Fibroblast of villous mesenchyme (primary cell): ENCODE measurements around the gene PLEKHA7. TPM values are rescaled to one million over a fixed set of nuclear protein-coding genes. Genes with fewer than 3 reads are reported as not detected.

Source experiments
- DNase-seq: peaks from one replicate; pipeline ENCODE4 v3.0.0-alpha.2; 2010; ENCODE audit warnings: low read depth
- H3K4me3 ChIP-seq: 2 replicates; pipeline ENCODE4 v1.5.1; 2011; ENCODE audit warnings: low read depth, mild to moderate bottlenecking, low read length
- total RNA-seq: library from RNA; depleted of rRNA; stranded (reverse); fragments of >200 nt; gene quantifications from 2 replicates; pipeline ENCODE4 v1.2.3, GENCODE V29; 2012
- TF ChIP-seq, protein P1 (sequence below): IDR thresholded peaks from 2 replicates; pipeline ENCODE4 v1.5.1; 2012; ENCODE audit warnings: low read depth, mild to moderate bottlenecking, low read length; ENCODE audit not compliant: insufficient read depth

Gene PLEKHA7
- total RNA-seq, 1 donor = 0.86 TPM

DNA sequence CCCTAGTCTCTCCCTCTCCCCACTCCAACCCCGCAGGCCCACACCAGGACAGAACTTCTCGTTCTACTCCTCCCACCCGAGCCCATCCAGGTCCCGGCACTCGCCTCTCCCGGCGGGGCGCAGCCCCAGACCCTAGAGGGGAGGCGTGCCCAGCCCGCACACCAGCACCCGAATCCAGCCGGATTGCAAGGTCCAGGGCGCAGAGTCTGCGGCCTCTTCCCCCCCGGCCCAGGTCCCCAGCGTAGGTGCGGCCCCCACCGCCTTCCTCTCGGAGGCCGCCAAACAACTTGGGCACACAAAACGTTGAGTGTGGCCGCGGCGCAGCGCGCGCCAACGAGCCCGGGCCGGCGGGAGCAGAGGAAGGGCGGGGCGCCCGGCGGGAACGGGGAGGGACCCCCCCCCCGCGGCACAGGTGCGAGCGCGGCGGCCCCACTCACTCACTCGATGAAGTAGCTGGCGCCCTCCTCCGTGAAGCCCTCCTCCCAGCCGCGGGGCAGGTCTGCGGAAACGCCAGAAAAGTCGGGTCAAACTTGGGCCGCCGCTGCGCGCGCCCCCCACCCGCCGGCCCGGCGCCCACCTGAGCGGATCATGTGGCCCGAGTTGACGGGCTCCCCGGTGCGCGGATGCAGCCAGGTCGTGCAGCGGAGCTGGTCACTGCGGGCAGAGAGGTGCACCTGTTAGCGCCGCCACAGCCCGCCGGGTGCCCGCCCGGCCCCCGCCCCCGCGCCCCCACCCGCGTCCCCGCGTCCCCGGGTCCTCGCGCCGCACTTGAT, 480 bp downstream of the PLEKHA7 start:
- TF ChIP-seq, protein P1, sequence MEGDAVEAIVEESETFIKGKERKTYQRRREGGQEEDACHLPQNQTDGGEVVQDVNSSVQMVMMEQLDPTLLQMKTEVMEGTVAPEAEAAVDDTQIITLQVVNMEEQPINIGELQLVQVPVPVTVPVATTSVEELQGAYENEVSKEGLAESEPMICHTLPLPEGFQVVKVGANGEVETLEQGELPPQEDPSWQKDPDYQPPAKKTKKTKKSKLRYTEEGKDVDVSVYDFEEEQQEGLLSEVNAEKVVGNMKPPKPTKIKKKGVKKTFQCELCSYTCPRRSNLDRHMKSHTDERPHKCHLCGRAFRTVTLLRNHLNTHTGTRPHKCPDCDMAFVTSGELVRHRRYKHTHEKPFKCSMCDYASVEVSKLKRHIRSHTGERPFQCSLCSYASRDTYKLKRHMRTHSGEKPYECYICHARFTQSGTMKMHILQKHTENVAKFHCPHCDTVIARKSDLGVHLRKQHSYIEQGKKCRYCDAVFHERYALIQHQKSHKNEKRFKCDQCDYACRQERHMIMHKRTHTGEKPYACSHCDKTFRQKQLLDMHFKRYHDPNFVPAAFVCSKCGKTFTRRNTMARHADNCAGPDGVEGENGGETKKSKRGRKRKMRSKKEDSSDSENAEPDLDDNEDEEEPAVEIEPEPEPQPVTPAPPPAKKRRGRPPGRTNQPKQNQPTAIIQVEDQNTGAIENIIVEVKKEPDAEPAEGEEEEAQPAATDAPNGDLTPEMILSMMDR = no peak
- H3K4me3 ChIP-seq = peak overlapping the region; percentile 53
- DNase-seq = no peak

GRCh38 chr11:17012712-17013547, 1.3 kb downstream of the PLEKHA7 start:
- peak; percentile 48 for DNase-seq
- TF ChIP-seq, protein P1 = no peak
- peak overlapping the region; percentile 53 for H3K4me3 ChIP-seq

DNA sequence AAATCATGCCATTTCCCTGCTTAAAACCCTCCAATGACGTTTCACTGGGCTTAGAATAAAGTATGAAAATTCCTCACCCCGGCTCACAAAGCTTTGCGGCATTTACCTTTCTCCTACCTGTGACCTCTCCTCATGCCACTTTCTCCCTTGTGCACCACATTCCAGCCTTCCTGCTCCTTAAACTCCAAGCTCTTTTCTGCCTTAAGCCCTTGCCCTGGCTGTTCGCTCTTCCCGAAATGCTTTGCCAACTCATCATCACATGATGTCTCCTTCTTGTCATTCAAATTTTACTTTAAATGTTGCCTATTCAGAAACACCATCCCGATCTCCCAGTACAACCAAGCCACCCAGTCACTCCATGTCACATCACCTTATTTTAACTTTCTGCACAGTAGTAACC, 2.0 kb downstream of the PLEKHA7 start:
- no peak for DNase-seq
- TF ChIP-seq, protein P1 = no peak
- no peak overlapping the region for H3K4me3 ChIP-seq

DNA sequence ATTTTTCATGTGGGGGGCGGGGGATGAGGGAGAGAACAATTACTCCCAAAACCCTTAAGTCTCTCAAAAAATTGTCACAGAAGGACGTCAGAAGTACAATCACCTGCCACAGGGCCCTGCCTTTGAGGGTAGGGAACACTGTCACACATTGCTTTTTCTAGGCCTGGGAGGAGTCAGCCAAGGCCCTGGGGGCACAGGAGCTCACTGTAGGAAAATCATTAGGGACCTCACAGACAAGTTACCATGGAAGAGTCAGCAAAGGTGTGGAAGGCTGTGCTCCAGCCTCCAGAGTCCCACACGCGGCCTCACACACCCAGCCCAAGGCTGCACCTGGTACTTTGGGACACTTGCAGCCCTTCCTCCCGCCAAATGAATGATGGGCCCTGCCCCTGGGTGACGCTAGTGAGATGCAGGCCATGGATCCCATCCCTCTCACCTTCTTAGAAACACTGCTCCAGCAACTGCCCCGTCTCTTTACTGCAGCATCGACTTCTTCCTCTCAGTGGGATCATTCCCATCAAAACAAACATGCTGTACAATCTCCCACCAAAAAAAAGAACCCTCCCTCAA, 3.3 kb downstream of the PLEKHA7 start:
- no peak overlapping the region for H3K4me3 ChIP-seq
- TF ChIP-seq, protein P1 = no peak
- DNase-seq = no peak

DNA sequence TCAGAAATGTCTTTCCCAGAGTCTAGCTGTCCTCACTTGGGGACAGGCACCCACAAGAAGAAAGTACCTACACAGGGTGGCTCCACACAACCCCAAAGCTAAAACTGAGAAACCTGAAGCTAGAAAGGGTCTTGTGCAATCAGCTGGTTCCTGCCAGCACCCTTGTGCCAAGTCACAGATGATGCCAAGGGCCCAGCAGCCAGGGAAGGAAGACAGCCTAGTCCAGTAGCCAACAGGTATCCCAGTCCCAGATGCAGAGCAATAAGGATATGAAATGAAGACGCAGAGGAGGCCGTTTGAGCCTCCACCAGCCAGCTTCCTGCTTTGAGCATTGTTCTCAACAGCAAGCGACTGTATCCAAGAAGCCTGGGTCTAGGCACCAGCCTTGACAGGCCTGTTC, 6.1 kb downstream of the PLEKHA7 start:
- no peak overlapping the region for H3K4me3 ChIP-seq
- no peak for DNase-seq
- TF ChIP-seq, protein P1 = no peak

DNA sequence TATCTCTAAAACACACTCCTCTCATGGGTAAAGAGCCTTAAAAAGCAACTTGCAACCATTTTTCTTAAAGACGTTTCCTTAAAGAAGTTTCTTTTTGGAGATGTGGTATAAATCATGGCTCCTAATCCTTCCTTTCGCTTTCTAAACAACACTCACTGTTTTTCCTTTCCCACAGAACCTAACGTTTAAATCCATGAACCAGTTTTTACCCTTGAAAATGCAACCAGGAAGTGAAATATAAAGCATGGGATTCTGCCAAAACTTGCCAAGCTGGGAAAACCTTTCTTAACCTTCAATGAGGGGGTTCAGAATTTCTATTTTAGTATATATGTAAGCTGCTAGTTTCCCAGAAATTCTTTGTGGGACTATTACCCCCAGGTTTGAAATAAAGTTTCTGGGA, 8.6 kb downstream of the PLEKHA7 start:
- no peak for DNase-seq
- no peak overlapping the region for H3K4me3 ChIP-seq
- TF ChIP-seq, protein P1 = no peak
